ENCODE data around the gene ABCB8. TPM values are rescaled to one million over a fixed set of nuclear protein-coding genes. Genes with fewer than 3 reads are reported as not detected.

The ABCB8 gene
- total and polyA plus RNA-seq, 9 of the 15 experiments (the other 6 are each of a cell fraction or from before 2014, with no cell fraction given) = 7.6 to 106 (median 36.3) TPM

GRCh38 chr7:150997817-150998216 is 30.4 kb upstream of the ABCB8 start:
- DNase-seq (ENCODE audit: extremely low read depth in 1 of 4, low spot score in 3 of 4) (no peak), ATAC-seq (no peak), FAIRE-seq (no peak)
- no peak for TF ChIP-seq ZNF174 (CRISPR knock-in tag; IDR thresholded peaks at IDR 0.05)
- TF ChIP-seq CXXC5 (CRISPR knock-in tag; IDR thresholded peaks at IDR 0.05) = no peak
- TF ChIP-seq E2F4 (CRISPR knock-in tag; IDR thresholded peaks at IDR 0.05; ENCODE audit: low read depth) = no peak
- no peak for TF ChIP-seq E2F1 (CRISPR knock-in tag; IDR thresholded peaks at IDR 0.05)
- no peaks in the 10 kb centered on the region for H3K27me3 ChIP-seq (ENCODE audit: control insufficient read depth in 2 of 2, insufficient read depth in 2 of 2, low read length in 2 of 2)
- intact Hi-C loops (cut with micrococcal nuclease) = loop anchor here (10.0 kb wide), 1 partner anchor 683 kb away; no protein-coding TSS in a partner anchor
- no peaks in the 10 kb centered on the region for H3K9me1 ChIP-seq (ENCODE audit: control insufficient read depth, insufficient read depth, low read length)
- in situ Hi-C loops (cut with MboI) = no loop called here
- CTCF ChIA-PET (ENCODE audit: low intra/inter-chr PET ratio) = no interaction called here
- H3K27ac ChIP-seq (ENCODE audit: extremely low read depth, low read depth, low read length) = no peak overlapping the region
- H3K79me2 ChIP-seq (ENCODE audit: control insufficient read depth, insufficient read depth, low read length) = no peaks in the 10 kb centered on the region
- 82% methylated on average over 5 of the region's 5 CpGs for WGBS (ENCODE audit: insufficient coverage, low coverage, missing lambda C conversion rate)
- no peak overlapping the region for H3K9ac ChIP-seq (ENCODE audit: insufficient read depth in 1 of 2, low read depth in 2 of 2, low read length in 2 of 2)
- H3K4me3 ChIP-seq = no peak overlapping the region
- no peak overlapping the region for H2AFZ ChIP-seq (ENCODE audit: low read depth, low read length)
- peaks cover 43 to 78% of the 10 kb centered on the region in 2 experiments for H3K4me1 ChIP-seq (replicated peaks in 1 of 2; ENCODE audit: control insufficient read depth in 2 of 2, insufficient read depth in 2 of 2, low read length in 2 of 2)
- no peak overlapping the region for H3K4me2 ChIP-seq (ENCODE audit: insufficient read depth, low read length)
- no peaks in the 10 kb centered on the region for H3K9me3 ChIP-seq (replicated peaks; ENCODE audit: control insufficient read depth, insufficient read depth, low read depth, low read length)
- H3K36me3 ChIP-seq (ENCODE audit: control insufficient read depth, insufficient read depth, low read length) = no peaks in the 10 kb centered on the region
- POLR2A ChIA-PET = interaction anchor here (1.5 to 2.2 kb wide), 2 partner anchors 9 to 12 kb away, joined by 3 to 17 read pairs; no protein-coding TSS in a partner anchor
- H4K20me1 ChIP-seq (replicated peaks; ENCODE audit: control insufficient read depth, insufficient read depth, low read length) = peaks cover 5% of the 10 kb centered on the region; the same call in 1 of the 2 replicates
- no TSS peak for BruUV-seq (replicated peaks)

Data from K562 (cell line).